ENCODE measurements around the gene KRTAP7-1.

The KRTAP7-1 gene

GRCh38 chr21:30793581-30794314 is 35.8 kb downstream of the KRTAP7-1 start:
- H3K4me3 ChIP-seq (replicated peaks; ENCODE audit: insufficient read depth, low read length), result no peak overlapping the region
- no peak for DNase-seq (ENCODE audit: low read depth in 1 of 2, low spot score in 1 of 2)
- H3K27ac ChIP-seq (replicated peaks), result no peak overlapping the region
- H3K27me3 ChIP-seq (ENCODE audit: insufficient read depth, poor library complexity, severe bottlenecking), result no peaks in the 10 kb centered on the region
- TF ChIP-seq REST (IDR thresholded peaks at IDR 0.05; ENCODE audit: insufficient replicate concordance, low read depth) (no peak), CTCF (IDR thresholded peaks at IDR 0.05; ENCODE audit: insufficient read depth, low read length) (no peak)

- no peak for TF ChIP-seq REST (IDR thresholded peaks at IDR 0.05; ENCODE audit: insufficient replicate concordance, low read depth)
- Histone ChIP-seq H3K4me3 (replicated peaks; ENCODE audit: insufficient read depth, low read length) (no peak overlapping the region), H3K27me3 (ENCODE audit: insufficient read depth, poor library complexity, severe bottlenecking) (no peaks in the 10 kb centered on the region), H3K27ac (replicated peaks) (no peak overlapping the region)
- DNase-seq (ENCODE audit: low read depth in 1 of 2, low spot score in 1 of 2), result no peak
Observed at GRCh38 chr21:30779249-30779648, 50.3 kb downstream of the KRTAP7-1 start.

Measured in HL-60 (cell line).